Measurements from ENCODE around the gene SYNPO2. TPM values are rescaled to one million over a fixed set of nuclear protein-coding genes. Genes with fewer than 3 reads are reported as not detected.
A peak's percentile ranks its signal among the peaks of the same experiment; 100 is the strongest.

Gene SYNPO2, protein sequence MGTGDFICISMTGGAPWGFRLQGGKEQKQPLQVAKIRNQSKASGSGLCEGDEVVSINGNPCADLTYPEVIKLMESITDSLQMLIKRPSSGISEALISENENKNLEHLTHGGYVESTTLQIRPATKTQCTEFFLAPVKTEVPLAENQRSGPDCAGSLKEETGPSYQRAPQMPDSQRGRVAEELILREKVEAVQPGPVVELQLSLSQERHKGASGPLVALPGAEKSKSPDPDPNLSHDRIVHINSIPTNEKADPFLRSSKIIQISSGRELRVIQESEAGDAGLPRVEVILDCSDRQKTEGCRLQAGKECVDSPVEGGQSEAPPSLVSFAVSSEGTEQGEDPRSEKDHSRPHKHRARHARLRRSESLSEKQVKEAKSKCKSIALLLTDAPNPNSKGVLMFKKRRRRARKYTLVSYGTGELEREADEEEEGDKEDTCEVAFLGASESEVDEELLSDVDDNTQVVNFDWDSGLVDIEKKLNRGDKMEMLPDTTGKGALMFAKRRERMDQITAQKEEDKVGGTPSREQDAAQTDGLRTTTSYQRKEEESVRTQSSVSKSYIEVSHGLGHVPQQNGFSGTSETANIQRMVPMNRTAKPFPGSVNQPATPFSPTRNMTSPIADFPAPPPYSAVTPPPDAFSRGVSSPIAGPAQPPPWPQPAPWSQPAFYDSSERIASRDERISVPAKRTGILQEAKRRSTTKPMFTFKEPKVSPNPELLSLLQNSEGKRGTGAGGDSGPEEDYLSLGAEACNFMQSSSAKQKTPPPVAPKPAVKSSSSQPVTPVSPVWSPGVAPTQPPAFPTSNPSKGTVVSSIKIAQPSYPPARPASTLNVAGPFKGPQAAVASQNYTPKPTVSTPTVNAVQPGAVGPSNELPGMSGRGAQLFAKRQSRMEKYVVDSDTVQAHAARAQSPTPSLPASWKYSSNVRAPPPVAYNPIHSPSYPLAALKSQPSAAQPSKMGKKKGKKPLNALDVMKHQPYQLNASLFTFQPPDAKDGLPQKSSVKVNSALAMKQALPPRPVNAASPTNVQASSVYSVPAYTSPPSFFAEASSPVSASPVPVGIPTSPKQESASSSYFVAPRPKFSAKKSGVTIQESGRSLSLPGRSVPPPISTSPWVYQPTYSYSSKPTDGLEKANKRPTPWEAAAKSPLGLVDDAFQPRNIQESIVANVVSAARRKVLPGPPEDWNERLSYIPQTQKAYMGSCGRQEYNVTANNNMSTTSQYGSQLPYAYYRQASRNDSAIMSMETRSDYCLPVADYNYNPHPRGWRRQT
- 4.8 and 5.1 TPM in 2 replicates for polyA plus RNA-seq (2011; rRNA removed)
- polyA minus RNA-seq (2011; rRNA and poly(A)+ RNA removed): 13.6 and 15.2 TPM in 2 replicates

DNA sequence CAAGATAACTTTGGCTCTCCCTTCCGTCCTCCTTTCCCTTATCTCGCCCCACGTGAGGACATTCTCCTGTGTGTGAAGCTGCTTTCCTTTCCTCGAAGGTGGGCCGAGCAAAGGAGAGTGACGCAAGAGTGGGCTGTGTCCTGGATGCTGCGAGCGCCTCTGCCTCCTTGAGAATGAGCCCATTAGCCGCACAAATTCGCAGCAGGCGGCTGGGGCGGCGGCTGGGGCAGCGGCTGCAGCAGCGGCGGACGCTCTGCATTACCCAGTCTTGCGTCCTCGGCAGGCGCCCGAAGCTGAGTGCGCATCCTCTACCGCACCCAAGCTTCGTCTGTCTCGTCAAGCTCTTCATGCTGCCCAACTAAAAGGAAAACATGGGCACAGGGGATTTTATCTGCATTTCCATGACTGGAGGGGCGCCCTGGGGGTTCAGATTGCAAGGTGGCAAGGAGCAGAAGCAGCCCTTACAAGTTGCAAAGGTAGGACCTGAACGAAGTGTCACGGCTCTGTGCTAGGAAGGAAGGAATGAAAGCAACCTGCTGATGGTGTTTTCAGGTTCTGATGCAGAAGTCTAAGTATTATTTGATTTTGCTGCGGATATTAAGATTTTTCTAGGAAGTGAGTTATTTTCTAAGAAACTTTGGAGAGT is at the start of gene SYNPO2:
Gene SYNPO2, plus strand, starts transcription at position 189 of the 646 bp plus-strand sequence. Its CDS starts 183 bp downstream, at position 372.
- peak; percentile 54 for DNase-seq (ENCODE audit: low read depth, low spot score)
- CTCF ChIA-PET: interaction anchor here (1.0 to 4.9 kb wide), 7 partner anchors 15 to 119 kb away, joined by 3 to 67 read pairs (median 3); no protein-coding TSS in a partner anchor
- Histone ChIP-seq H3K4me3 (ENCODE audit: low read depth, low read length) (peak within 1 kb of the TSS; percentile 67), H3K27ac (ENCODE audit: low read depth, low read length) (no peak within 1 kb of the TSS), H3K9me3 (ENCODE audit: control insufficient read depth, insufficient read depth, low read length) (no peaks in the 10 kb centered on the region), H3K27me3 (ENCODE audit: control insufficient read depth, insufficient read depth, low read length) (no peaks in the 10 kb centered on the region)
- TF ChIP-seq, protein P1, sequence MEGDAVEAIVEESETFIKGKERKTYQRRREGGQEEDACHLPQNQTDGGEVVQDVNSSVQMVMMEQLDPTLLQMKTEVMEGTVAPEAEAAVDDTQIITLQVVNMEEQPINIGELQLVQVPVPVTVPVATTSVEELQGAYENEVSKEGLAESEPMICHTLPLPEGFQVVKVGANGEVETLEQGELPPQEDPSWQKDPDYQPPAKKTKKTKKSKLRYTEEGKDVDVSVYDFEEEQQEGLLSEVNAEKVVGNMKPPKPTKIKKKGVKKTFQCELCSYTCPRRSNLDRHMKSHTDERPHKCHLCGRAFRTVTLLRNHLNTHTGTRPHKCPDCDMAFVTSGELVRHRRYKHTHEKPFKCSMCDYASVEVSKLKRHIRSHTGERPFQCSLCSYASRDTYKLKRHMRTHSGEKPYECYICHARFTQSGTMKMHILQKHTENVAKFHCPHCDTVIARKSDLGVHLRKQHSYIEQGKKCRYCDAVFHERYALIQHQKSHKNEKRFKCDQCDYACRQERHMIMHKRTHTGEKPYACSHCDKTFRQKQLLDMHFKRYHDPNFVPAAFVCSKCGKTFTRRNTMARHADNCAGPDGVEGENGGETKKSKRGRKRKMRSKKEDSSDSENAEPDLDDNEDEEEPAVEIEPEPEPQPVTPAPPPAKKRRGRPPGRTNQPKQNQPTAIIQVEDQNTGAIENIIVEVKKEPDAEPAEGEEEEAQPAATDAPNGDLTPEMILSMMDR (IDR thresholded peaks at IDR 0.05; ENCODE audit: low read depth, low read length): no peak
- POLR2A ChIA-PET: interaction anchor here (0.5 to 1.6 kb wide), 4 partner anchors 18 to 79 kb away, joined by 4 to 12 read pairs (median 6); partner anchors contain the start of gene SEC24D

GRCh38 chr4:118839221-118839927 is 49.3 kb upstream of the SYNPO2 start:
- no peak for DNase-seq (ENCODE audit: low read depth, low spot score)
- H3K27ac ChIP-seq (ENCODE audit: low read depth, low read length): no peak overlapping the region
- ChIA-PET POLR2A (interaction anchor here (1.3 kb wide), 1 partner anchor 72 kb away, joined by 3 read pairs; no protein-coding TSS in a partner anchor), CTCF (interaction anchor here (0.9 to 1.6 kb wide), 4 partner anchors 25 to 130 kb away, joined by 3 to 6 read pairs (median 3); no protein-coding TSS in a partner anchor)
- no peaks in the 10 kb centered on the region for H3K27me3 ChIP-seq (ENCODE audit: control insufficient read depth, insufficient read depth, low read length)
- no peaks in the 10 kb centered on the region for H3K9me3 ChIP-seq (ENCODE audit: control insufficient read depth, insufficient read depth, low read length)
- H3K4me3 ChIP-seq (ENCODE audit: low read depth, low read length): no peak overlapping the region
- TF ChIP-seq, protein P1 (IDR thresholded peaks at IDR 0.05; ENCODE audit: low read depth, low read length): no peak

GRCh38 chr4:118842055-118842454 is 46.6 kb upstream of the SYNPO2 start:
- POLR2A ChIA-PET: no interaction called here
- no peak overlapping the region for H3K4me3 ChIP-seq (ENCODE audit: low read depth, low read length)
- DNase-seq (ENCODE audit: low read depth, low spot score): no peak
- TF ChIP-seq, protein P1 (IDR thresholded peaks at IDR 0.05; ENCODE audit: low read depth, low read length): no peak
- CTCF ChIA-PET: no interaction called here
- no peaks in the 10 kb centered on the region for H3K27me3 ChIP-seq (ENCODE audit: control insufficient read depth, insufficient read depth, low read length)
- H3K27ac ChIP-seq (ENCODE audit: low read depth, low read length): no peak overlapping the region
- H3K9me3 ChIP-seq (ENCODE audit: control insufficient read depth, insufficient read depth, low read length): no peaks in the 10 kb centered on the region

DNA sequence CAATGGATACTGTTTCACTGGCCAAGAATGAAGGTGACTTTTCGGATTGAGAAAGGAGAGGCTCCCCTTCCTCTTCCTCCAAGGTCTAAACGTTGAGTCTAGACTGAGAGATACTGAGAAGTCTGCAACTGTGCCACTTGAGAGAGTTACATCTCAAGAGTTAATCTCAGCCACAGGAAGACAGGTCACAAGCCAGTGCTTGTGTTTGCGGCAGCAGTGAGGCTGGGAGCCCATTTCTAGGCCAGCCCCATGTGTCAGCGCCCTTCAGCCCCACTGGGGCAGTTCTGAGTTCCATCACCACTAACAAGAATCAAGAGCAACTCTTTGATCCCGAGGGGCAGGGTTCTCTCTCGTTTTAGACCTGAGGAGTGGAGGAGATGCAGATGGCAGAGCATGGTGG is 45.4 kb upstream of the SYNPO2 start:
- H3K27me3 ChIP-seq (ENCODE audit: control insufficient read depth, insufficient read depth, low read length): no peaks in the 10 kb centered on the region
- H3K9me3 ChIP-seq (ENCODE audit: control insufficient read depth, insufficient read depth, low read length): no peaks in the 10 kb centered on the region
- no peak overlapping the region for H3K27ac ChIP-seq (ENCODE audit: low read depth, low read length)
- H3K4me3 ChIP-seq (ENCODE audit: low read depth, low read length): no peak overlapping the region
- TF ChIP-seq, protein P1 (IDR thresholded peaks at IDR 0.05; ENCODE audit: low read depth, low read length): no peak
- CTCF ChIA-PET: no interaction called here
- no peak for DNase-seq (ENCODE audit: low read depth, low spot score)
- POLR2A ChIA-PET: no interaction called here

Data from AG04450 (cell line).